NCI-H1436 (cell line): ENCODE measurements around the gene RELT.

Experiments
- DNase-seq: peaks from one replicate; lab custom pipeline; 2025; lab: John Stamatoyannopoulos, UW

RELT gene

DNA sequence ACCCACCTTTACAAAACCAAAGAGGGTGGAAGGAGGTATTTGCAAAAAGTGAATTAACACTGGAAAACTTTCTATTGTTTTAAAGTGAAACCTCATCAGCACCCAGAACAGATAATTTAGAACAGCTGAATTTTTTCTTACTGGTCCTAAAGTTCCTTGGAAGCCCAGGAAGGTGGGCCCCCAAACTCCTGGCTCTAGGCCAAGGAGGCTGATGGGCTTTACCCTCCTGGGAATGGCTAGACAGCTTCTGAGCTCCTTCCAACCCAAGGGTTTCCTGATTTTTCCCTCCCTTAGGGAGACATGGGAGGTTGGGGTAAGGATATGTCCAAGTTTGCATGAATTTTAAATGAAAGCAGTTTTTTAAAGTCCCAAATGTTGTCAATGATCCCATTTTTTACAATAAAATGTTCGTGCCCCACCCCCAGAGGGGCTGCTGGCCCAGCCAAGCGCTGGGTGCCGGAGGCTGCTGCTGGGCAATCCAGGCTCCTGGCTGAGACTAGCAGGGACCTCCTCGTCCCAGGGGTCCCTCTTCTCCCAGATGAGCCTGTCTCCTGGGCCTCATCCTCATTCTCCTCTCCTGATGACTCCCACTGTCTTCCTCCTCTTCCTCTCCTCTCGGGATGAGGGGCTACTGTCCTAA is 28.4 kb downstream of the RELT start:
- no peak for DNase-seq

- DNase-seq, result no peak
Observed at GRCh38 chr11:73405146-73405510, 28.9 kb downstream of the RELT start.

- no peak for DNase-seq
Observed at GRCh38 chr11:73406131-73406530, 29.9 kb downstream of the RELT start.

DNA sequence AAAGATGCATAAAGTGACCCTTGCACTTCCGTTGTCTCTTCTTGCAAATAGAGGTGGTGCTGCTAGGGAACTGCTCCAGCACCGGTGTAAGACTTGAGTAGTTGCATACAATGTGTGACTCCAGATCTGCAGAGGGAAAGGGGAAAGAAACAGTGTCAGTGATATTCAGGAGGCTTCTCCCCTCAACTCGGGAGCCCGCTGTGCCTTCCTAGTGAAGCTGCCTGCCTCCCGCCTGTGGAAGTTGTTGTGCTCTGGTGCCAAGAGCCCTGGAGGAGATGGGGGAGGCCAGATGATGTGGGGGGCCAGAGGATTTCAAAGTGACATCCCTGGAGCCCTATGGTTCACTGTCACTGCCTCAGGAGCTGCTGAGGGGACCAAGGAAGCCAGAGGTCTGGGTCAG is 30.4 kb downstream of the RELT start:
- DNase-seq, result no peak

GRCh38 chr11:73409431-73409830 is 33.2 kb downstream of the RELT start:
- DNase-seq, result no peak

GRCh38 chr11:73410627-73411026 is 34.4 kb downstream of the RELT start:
- DNase-seq, result no peak

DNA sequence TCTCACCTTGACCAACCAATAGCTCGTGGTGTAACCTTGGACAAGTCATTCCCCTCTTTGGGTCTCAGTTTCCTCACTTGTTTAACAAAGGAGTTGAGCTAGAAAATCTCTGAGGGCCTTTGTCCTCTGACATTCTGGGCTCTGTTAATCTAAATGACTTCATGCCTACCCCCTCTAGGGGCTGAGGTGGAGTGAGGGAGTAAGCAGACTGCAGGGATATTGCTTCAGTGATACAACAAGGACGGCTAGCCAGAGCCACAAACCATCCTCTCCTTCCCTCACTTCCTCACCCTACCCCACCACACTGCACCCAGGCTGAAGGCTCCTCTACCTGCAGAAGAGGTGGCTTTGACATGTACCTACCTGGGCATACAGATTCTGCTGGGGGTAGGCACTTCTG is 34.8 kb downstream of the RELT start:
- no peak for DNase-seq

- DNase-seq, result no peak
Observed at GRCh38 chr11:73412308-73412707, 36.1 kb downstream of the RELT start.

DNA sequence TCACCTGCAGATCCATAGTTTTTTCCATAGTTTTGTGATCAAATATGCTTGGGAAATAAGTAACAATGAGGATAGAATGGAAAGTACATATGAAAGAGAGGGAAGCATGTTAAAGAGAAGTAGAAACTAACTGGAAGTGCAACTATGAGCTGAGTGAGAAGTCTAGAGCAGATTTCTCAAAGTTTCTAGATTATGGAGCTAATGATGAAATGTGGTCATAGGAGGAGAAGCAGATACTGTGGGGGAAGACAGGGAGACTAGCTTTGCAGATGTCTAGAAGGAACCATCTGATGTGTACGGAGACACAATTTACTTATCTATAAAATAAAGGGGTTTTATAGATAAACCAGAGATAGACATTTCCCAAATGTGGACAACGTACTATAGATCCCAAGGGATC is 37.1 kb downstream of the RELT start:
- DNase-seq, result no peak

DNA sequence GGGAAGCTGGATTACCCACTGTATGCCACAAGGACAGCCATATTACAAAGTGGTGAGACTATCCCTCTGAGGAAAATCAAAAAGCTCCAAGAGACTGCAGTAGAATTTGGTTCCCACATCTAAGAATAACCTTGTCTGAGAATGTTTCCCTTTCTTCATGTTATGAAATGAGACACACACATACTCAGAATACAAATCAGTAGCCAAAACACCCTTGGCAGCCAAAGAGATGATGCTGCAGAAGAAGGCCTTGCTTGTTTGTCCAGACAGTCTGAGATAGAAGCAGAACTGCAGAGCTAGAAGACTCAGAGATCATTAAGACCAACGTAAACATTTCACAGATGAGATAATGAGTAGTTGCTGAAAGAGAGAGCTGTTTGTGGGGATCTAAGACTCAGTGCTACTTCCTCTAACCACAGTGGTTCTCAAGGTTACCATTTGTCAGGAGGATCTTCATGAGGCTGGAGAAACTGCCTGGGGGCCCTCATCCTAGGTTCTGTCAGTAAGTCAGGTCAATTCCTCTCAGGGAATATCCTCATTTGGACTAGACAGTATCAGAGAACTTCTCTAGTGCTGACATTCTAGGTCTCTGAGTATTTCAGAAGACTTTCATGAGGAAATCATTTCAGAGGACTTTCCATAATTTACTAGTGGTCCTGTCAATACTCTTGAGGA is 38.9 kb downstream of the RELT start:
- no peak for DNase-seq

- DNase-seq, result no peak
Observed at GRCh38 chr11:73415854-73416615, 39.8 kb downstream of the RELT start.

GRCh38 chr11:73416786-73417185 is 40.6 kb downstream of the RELT start:
- no peak for DNase-seq

DNA sequence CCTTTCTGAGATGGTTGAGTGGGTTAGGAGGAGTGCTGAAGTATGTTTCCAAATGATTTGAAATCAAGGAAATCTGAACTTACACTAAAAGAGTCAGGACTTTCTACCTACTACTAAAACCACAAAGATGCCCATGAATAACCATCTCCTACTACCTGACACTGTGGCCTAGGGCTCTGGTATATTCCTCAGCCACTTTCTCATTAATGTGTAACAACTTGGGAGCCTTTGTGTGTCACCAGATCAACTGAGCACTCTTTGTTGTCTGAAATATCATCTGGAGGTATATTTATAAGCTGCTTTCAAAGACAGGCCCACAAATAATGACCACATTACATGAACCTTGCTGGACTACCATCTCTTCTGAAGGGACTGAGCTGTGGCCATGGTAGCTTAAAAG is 43.9 kb downstream of the RELT start:
- no peak for DNase-seq

- no peak for DNase-seq
Observed at GRCh38 chr11:73422886-73423285, 46.7 kb downstream of the RELT start.

GRCh38 chr11:73423506-73423905 is 47.3 kb downstream of the RELT start:
- DNase-seq, result no peak

- DNase-seq, result no peak
Observed at GRCh38 chr11:73425108-73425507, 48.9 kb downstream of the RELT start.

DNA sequence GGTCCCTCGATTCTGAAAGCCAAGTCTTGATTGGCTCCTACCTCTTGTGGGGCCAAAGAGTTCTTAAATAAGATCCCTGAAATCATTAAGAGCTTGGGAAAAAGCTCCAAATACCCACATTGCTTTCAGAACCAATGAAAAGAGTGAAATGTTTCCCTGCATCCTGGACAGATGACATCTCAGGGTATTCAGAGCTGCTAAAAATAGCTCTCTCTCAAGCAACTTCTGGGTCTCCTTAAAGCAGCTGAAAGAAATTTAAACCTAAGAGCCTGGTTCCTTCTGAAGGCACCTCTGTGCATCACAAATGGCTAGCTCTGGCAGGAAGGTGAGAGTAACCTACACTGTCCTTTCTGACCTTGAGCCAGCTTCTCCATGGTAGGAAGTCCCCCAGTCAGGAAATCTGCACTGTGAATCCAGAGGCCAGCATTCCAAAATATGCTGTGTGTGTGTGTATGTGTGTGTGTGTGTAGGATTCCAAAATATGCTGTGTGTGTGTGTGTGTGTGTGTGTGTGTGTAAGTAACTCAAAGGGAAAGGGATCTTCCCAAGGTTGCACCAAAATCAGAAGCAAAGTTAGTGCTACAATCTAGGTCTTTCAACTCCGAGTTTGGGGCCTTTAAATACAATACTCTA is 50.1 kb downstream of the RELT start:
- DNase-seq, result no peak

- no peak for DNase-seq
Observed at GRCh38 chr11:73428227-73428626, 52.0 kb downstream of the RELT start.

DNA sequence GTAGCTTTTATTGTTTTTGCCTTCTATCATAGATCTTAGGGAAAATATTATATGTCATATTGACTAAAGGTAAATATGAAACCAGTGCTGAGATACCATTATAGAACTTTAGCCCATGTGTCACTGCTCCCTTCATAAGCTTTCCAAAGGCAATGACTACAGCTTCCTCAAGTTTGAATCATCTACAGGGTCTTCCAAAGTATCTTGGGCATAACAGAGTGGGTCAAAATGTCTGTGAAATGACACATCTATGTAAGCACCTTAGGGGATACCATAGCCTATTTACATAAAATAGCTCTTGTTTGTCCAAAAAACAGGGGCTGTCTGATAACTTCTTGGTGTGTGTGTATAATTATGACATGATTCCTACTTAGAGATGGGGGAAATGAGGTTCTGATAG is 52.5 kb downstream of the RELT start:
- DNase-seq, result no peak

DNA sequence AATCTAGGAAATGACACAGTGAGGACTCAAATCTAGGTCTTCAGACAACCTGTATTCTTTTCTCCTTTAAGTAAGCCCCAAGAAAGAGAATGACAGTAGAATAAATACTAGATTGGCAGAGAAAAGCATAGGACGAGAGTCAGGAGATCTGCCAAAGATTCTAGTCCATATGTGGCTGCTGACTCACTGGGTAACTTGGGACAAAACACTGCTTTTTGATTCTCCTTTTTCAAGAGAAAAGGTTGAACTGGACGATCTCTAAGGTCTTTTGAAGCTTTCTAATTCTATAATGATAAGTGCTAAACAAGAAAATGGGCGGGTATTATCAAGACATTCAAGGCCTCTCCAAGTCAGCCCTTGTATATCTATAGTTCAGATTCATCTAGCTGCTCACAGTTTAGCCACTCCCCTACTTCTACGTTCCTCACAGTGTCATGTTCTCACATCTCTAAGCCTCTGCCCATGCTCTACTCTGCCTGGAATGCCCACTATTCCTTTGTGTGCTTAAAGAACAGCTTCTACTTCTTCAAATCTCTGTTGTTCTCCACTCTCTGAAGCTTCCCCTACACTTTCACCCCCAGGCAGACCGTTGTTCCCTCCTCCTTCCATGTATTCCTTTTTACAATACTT is 53.0 kb downstream of the RELT start:
- no peak for DNase-seq

GRCh38 chr11:73430326-73430725 is 54.1 kb downstream of the RELT start:
- no peak for DNase-seq

- no peak for DNase-seq
Observed at GRCh38 chr11:73431396-73431795, 55.2 kb downstream of the RELT start.
